HEK293 (cell line): Measurements from ENCODE around the gene OLFM2.
A peak's percentile ranks its signal among the peaks of the same experiment; 100 is the strongest.

Source experiments
- CTCF ChIA-PET: fragments of 350-600 bp; formaldehyde crosslinking; extraction: SDS; loops from one replicate; lab custom pipeline; 2021; ENCODE audit warnings: antibody characterized with exemption; lab: Yijun Ruan, JAX
- POLR2A ChIA-PET: fragments of 300-600 bp; formaldehyde crosslinking; extraction: SDS; loops from one replicate; lab custom pipeline; 2020; ENCODE audit warnings: antibody characterized with exemption, inconsistent platforms; lab: Yijun Ruan, JAX
- H3K27ac ChIP-seq: fragments of 200-500 bp; sonication (Bioruptor generic); 2 replicates; pipeline ENCODE4 v1.5.1; 2014; ENCODE audit warnings: low read depth, low read length, control low read depth, inconsistent platforms; ENCODE audit errors: extremely low read depth
- H3K36me3 ChIP-seq, 2 experiments: fragments of 200-500 bp in 1 of 2; sonication (Bioruptor generic) in 1 of 2; 1 replicate in 1 of 2; 2 replicates in 1 of 2; pipeline ENCODE4 v1.5.1; 2014 to 2017; ENCODE audit warnings: inconsistent platforms in 2 of 2, low read length in 2 of 2; ENCODE audit not compliant: control insufficient read depth in 2 of 2, insufficient read depth in 1 of 2
- H3K4me1 ChIP-seq: fragments of 200-500 bp; sonication (Bioruptor generic); 2 replicates; pipeline ENCODE4 v1.5.1; 2014; ENCODE audit warnings: mild to moderate bottlenecking, low read length, inconsistent platforms; ENCODE audit not compliant: control insufficient read depth, insufficient read depth
- H3K4me3 ChIP-seq: 2 replicates; pipeline ENCODE4 v1.5.1; 2011; ENCODE audit warnings: low read depth, mild to moderate bottlenecking, control low read depth, low read length, moderate library complexity
- H3K9me3 ChIP-seq: fragments of 200-500 bp; sonication (Bioruptor generic); 2 replicates; pipeline ENCODE4 v1.5.1; 2014; ENCODE audit warnings: low read depth, low read length, inconsistent platforms; ENCODE audit not compliant: control insufficient read depth, insufficient read depth
- KLF8 ChIP-seq: fragments of 450-650 bp; formaldehyde crosslinking; IDR thresholded peaks from 2 replicates; pipeline ENCODE4 v1.5.1; 2016; ENCODE audit warnings: missing biosample characterization, missing genetic modification characterization
- PRDM1 ChIP-seq: fragments of 450-650 bp; formaldehyde crosslinking; IDR thresholded peaks from 2 replicates; pipeline ENCODE4; 2016; ENCODE audit warnings: missing biosample characterization, missing genetic modification characterization
- SP7 ChIP-seq: fragments of 450-650 bp; formaldehyde crosslinking; IDR thresholded peaks from 2 replicates; pipeline ENCODE4 v1.5.1; 2016; ENCODE audit warnings: missing biosample characterization, missing genetic modification characterization
- ZBTB49 ChIP-seq: fragments of 450-650 bp; formaldehyde crosslinking; IDR thresholded peaks from 2 replicates; pipeline ENCODE4 v1.5.1; 2016; ENCODE audit warnings: missing biosample characterization, missing genetic modification characterization, low read depth
- ZFHX2 ChIP-seq: fragments of 450-650 bp; formaldehyde crosslinking; conservative IDR thresholded peaks from 2 replicates; pipeline ENCODE4 v1.5.1; 2016; ENCODE audit warnings: missing biosample characterization, missing genetic modification characterization
- ZNF121 ChIP-seq: fragments of 450-650 bp; formaldehyde crosslinking; IDR thresholded peaks from 2 replicates; pipeline ENCODE4 v1.5.1; 2016; ENCODE audit warnings: missing biosample characterization, missing genetic modification characterization
- ZNF221 ChIP-seq: fragments of 450-650 bp; formaldehyde crosslinking; IDR thresholded peaks from 2 replicates; pipeline ENCODE4 v1.5.1; 2017; ENCODE audit warnings: missing biosample characterization, missing genetic modification characterization, borderline replicate concordance
- ZNF324 ChIP-seq: fragments of 450-650 bp; formaldehyde crosslinking; IDR thresholded peaks from 2 replicates; pipeline ENCODE4 v1.5.1; 2016; ENCODE audit warnings: missing biosample characterization, missing genetic modification characterization
- ZNF366 ChIP-seq: fragments of 450-650 bp; formaldehyde crosslinking; conservative IDR thresholded peaks from 2 replicates; pipeline ENCODE4 v1.5.1; 2016; ENCODE audit warnings: missing biosample characterization, missing genetic modification characterization
- ZNF394 ChIP-seq: fragments of 450-650 bp; formaldehyde crosslinking; IDR thresholded peaks from 2 replicates; pipeline ENCODE4 v1.5.1; 2016; ENCODE audit warnings: missing biosample characterization, missing genetic modification characterization, mild to moderate bottlenecking, moderate library complexity, borderline replicate concordance
- ZNF404 ChIP-seq: fragments of 450-650 bp; formaldehyde crosslinking; IDR thresholded peaks from 2 replicates; pipeline ENCODE4 v1.5.1; 2017; ENCODE audit warnings: missing biosample characterization, missing genetic modification characterization
- ZNF433 ChIP-seq: fragments of 450-650 bp; formaldehyde crosslinking; IDR thresholded peaks from 2 replicates; pipeline ENCODE4 v1.5.1; 2016; ENCODE audit warnings: missing biosample characterization, missing genetic modification characterization, low read depth
- ZNF530 ChIP-seq: fragments of 450-650 bp; formaldehyde crosslinking; IDR thresholded peaks from 2 replicates; pipeline ENCODE4 v1.5.1; 2016; ENCODE audit warnings: low read depth, missing biosample characterization, missing genetic modification characterization
- ZNF555 ChIP-seq: fragments of 450-650 bp; formaldehyde crosslinking; conservative IDR thresholded peaks from 2 replicates; pipeline ENCODE4 v1.5.1; 2017; ENCODE audit warnings: missing biosample characterization, mild to moderate bottlenecking, missing genetic modification characterization, inconsistent platforms
- ZNF560 ChIP-seq: fragments of 450-650 bp; formaldehyde crosslinking; IDR thresholded peaks from 2 replicates; pipeline ENCODE4 v1.5.1; 2017; ENCODE audit warnings: missing biosample characterization, missing genetic modification characterization, borderline replicate concordance
- ZNF580 ChIP-seq: fragments of 450-650 bp; formaldehyde crosslinking; IDR thresholded peaks from 2 replicates; pipeline ENCODE4 v1.5.1; 2016; ENCODE audit warnings: missing biosample characterization, missing genetic modification characterization
- ZNF623 ChIP-seq: fragments of 450-650 bp; formaldehyde crosslinking; IDR thresholded peaks from 2 replicates; pipeline ENCODE4 v1.5.1; 2016; ENCODE audit warnings: missing biosample characterization, missing genetic modification characterization
- ZNF654 ChIP-seq: fragments of 450-650 bp; formaldehyde crosslinking; IDR thresholded peaks from 2 replicates; pipeline ENCODE4 v1.5.1; 2016; ENCODE audit warnings: low read depth, missing biosample characterization, missing genetic modification characterization
- ZXDB ChIP-seq: fragments of 450-650 bp; formaldehyde crosslinking; IDR thresholded peaks from 2 replicates; pipeline ENCODE4 v1.5.1; 2016; ENCODE audit warnings: missing biosample characterization, missing genetic modification characterization

OLFM2 gene

DNA sequence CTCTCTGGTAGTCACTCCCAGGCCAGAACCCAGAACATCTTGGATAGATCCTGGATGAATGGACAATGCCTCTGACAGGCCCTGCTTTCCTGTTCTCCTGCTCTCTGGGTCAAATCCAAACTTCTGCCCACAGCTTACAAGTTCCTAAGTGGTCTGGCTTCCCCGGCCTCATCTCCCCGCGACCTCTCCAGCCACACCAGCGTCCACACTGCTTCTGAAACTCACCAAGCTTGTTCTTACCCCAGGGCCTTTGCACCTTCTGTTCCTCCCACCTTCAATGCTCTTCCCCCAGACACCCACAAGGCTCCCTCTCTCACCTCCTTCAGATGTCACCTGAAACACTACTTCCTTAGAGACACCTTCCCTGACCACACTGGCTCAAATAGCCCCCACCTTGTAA, 3.5 kb downstream of the OLFM2 start:
- Histone ChIP-seq H3K36me3 (no peaks in the 10 kb centered on the region), H3K27ac (no peak overlapping the region), H3K4me3 (no peak overlapping the region), H3K9me3 (no peaks in the 10 kb centered on the region), H3K4me1 (peaks cover 6% of the 10 kb centered on the region; the same call in 1 of the 2 replicates)
- ChIA-PET CTCF (interaction anchor here (0.6 to 4.1 kb wide), 13 partner anchors 14 to 556 kb away, joined by 3 to 54 read pairs (median 4); no protein-coding TSS in a partner anchor), POLR2A (interaction anchor here (0.7 kb wide), 1 partner anchor 201 kb away, joined by 3 read pairs; no protein-coding TSS in a partner anchor)
- TF ChIP-seq ZFHX2 (tag by site-specific recombination) (peak; percentile 18; the same call in 1 of the 2 replicates), ZNF623 (tag by site-specific recombination) (peak; percentile 93), ZNF560 (no peak)

- no peak overlapping the region for H3K27ac ChIP-seq
- no peak overlapping the region for H3K4me3 ChIP-seq
- 0 out of 2 replicates have a peak, but pooled peaks have one; percentile 18 for TF ChIP-seq ZNF121 (tag by site-specific recombination)
- TF ChIP-seq ZNF555 (tag by site-specific recombination): no peak
- POLR2A ChIA-PET: interaction anchor here (0.5 kb wide), 1 partner anchor 184 kb away, joined by 4 read pairs; no protein-coding TSS in a partner anchor
- H3K9me3 ChIP-seq: no peaks in the 10 kb centered on the region
- CTCF ChIA-PET: interaction anchor here (0.6 to 4.1 kb wide), 24 partner anchors 9 to 1840 kb away, joined by 3 to 54 read pairs (median 4); partner anchors contain the start of gene EIF3G
- H3K36me3 ChIP-seq: no peaks in the 10 kb centered on the region
- H3K4me1 ChIP-seq: peaks cover 6% of the 10 kb centered on the region; the same call in 1 of the 2 replicates
These were observed 4.7 kb downstream of the OLFM2 start for GRCh38 chr19:9931629-9932028.

DNA sequence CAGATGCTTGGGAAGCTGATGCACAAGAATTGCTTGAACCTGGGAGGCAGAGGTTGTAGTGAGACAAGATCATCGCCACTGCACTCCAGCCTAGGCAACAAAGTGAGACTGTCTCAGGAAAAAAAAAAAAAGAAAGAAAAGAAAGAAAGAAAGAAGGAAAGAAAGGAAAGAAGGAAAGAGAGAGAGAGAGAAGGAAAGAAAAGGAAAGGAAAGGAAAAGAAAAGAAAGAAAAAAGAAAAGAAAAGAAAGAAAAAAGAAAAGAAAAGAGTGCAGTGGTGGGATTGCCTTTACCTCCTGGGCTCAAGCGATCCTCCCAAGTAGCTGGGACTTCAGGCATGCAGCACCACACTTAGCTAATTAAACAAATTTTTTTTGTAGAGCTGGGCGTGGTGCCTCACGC, 12.9 kb downstream of the OLFM2 start:
- Histone ChIP-seq H3K4me3 (no peak overlapping the region), H3K36me3 (no peaks in the 10 kb centered on the region)
- no peak for TF ChIP-seq ZNF433 (tag by site-specific recombination)
- TF ChIP-seq ZNF394 (tag by site-specific recombination): no peak
- TF ChIP-seq ZBTB49 (tag by site-specific recombination): no peak
- no peak for TF ChIP-seq KLF8 (tag by site-specific recombination)
- peak; percentile 50; the same call in 1 of the 2 replicates for TF ChIP-seq ZNF366 (tag by site-specific recombination)
- no peak for TF ChIP-seq ZXDB (tag by site-specific recombination)
- no peak for TF ChIP-seq ZNF654 (tag by site-specific recombination)
- TF ChIP-seq PRDM1 (tag by site-specific recombination): peak; percentile 59; the same call in 1 of the 2 replicates
- no peak for TF ChIP-seq ZNF221 (tag by site-specific recombination)
- no peak for TF ChIP-seq SP7 (tag by site-specific recombination)
- no peak for TF ChIP-seq ZNF404 (tag by site-specific recombination)
- no peak for TF ChIP-seq ZNF580 (tag by site-specific recombination)
- no peak for TF ChIP-seq ZNF324 (tag by site-specific recombination)
- no peak for TF ChIP-seq ZNF530 (tag by site-specific recombination)
- TF ChIP-seq, all 188 proteins: peak for 2
- Histone ChIP-seq H3K4me1 (no peaks in the 10 kb centered on the region), H3K27ac (no peak overlapping the region), H3K9me3 (no peaks in the 10 kb centered on the region)
- ChIA-PET CTCF (no interaction called here), POLR2A (no interaction called here)
